Measurements from ENCODE around the gene LKAAEAR1. TPM values are rescaled to one million over a fixed set of nuclear protein-coding genes. Genes with fewer than 3 reads are reported as not detected.

LKAAEAR1 gene
- total RNA-seq, 1 donor from 2014 or later, result not detected

- no peak for ATAC-seq
- DNase-seq, result no peak
- intact Hi-C loops (cut with micrococcal nuclease), result no loop called here
These were observed 12.6 kb downstream of the LKAAEAR1 start for GRCh38 chr20:64071341-64072332.

- no peak for ATAC-seq
- intact Hi-C loops (cut with micrococcal nuclease), result no loop called here
- no peak for DNase-seq
These were observed 13.8 kb downstream of the LKAAEAR1 start for GRCh38 chr20:64070244-64070993.

DNA sequence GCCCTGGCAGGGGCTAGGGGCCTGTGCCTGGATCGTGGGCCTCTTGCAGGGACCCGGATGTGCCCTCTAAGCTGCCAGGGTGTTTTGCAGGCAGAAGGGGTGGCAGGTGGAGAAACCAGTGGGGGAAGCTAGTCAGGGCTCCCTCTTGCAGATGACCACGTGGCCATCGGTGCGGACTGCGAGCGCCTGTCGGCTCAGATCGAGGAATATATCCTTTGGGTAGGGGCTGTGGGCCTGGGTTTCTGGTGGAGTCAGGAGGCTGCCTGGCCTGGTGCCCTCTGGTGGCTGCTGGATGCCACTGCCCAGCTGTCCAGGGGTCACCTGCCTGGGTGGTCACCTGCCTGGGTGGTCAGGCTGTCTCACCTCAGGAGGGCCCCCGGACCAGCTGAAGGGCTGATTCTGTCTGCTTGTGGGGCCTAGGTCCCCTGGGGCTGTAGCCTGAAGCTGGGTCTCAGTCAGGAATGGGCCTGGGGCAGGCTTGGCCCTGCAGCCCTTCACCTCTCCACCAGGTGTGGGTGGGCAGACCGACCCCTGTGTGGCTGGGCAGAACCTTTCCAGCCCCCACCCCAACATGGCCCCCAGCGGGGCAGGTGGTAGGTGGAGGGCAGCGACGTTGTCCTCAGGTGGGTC is 14.5 kb downstream of the LKAAEAR1 start:
- peak; percentile 60 for DNase-seq
- intact Hi-C loops (cut with micrococcal nuclease), result no loop called here
- peak; percentile 14 for ATAC-seq

DNA sequence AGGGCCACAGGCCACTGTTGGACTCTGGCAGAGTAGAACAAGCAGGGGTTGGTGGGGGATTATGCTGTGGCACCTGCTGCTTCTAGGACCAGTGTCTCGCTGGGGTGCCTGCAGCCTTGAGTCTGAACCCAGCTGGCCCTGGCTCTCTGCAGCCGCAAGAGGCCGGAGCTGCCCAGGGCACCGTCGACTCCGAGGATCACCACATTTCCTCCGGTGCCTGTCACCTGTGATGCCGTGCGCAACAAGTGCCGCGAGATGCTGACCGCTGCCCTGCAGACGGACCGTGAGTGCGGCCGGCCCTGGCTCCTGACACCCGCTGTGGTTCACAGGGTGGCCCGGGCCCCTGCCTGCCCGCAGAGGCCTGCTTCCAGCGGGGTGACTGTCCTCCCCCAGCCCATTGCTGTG is 15.0 kb downstream of the LKAAEAR1 start:
- DNase-seq (no peak), ATAC-seq (no peak)
- intact Hi-C loops (cut with micrococcal nuclease), result no loop called here

GRCh38 chr20:64068386-64069208 is 15.6 kb downstream of the LKAAEAR1 start:
- intact Hi-C loops (cut with micrococcal nuclease), result no loop called here
- ATAC-seq (no peak), DNase-seq (no peak)

- intact Hi-C loops (cut with micrococcal nuclease), result no loop called here
These were observed 16.4 kb downstream of the LKAAEAR1 start for GRCh38 chr20:64067733-64068307.

GRCh38 chr20:64067005-64067632 is 17.1 kb downstream of the LKAAEAR1 start:
- intact Hi-C loops (cut with micrococcal nuclease), result no loop called here
- DNase-seq (no peak), ATAC-seq (no peak)

More at GRCh38 chr20:64067733-64068307, 16.4 kb downstream of the LKAAEAR1 start:
- ATAC-seq (no peak), DNase-seq (no peak)

DNA sequence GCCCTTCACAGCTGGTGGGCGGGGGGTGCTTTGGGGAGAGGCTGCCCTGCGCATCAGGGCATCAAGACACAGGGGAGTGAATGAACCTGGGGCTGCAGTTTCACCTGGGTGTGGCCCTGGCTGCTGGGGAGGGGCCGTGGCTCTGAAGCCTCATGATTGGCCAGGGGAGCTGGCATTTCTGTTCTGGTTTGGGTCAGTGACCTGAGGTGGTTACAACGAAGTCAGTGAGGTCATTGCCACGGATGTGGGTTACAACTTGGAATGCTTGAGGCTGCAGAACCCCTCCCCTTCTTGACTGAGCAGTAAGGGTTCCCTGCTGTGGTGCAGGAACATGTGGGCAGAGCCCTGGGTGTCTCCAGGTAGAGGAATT is 18.2 kb downstream of the LKAAEAR1 start:
- DNase-seq (no peak), ATAC-seq (no peak)
- intact Hi-C loops (cut with micrococcal nuclease), result no loop called here

GRCh38 chr20:64065062-64065973 is 18.9 kb downstream of the LKAAEAR1 start:
- DNase-seq (no peak), ATAC-seq (no peak)
- intact Hi-C loops (cut with micrococcal nuclease), result no loop called here

- intact Hi-C loops (cut with micrococcal nuclease), result no loop called here
- ATAC-seq, result no peak
These were observed 20.0 kb downstream of the LKAAEAR1 start for GRCh38 chr20:64064145-64064698.

GRCh38 chr20:64063389-64064144 is 20.6 kb downstream of the LKAAEAR1 start:
- peak; percentile 17 for ATAC-seq
- intact Hi-C loops (cut with micrococcal nuclease), result no loop called here
- peak; percentile 57 for DNase-seq

More at GRCh38 chr20:64064145-64064698, 20.0 kb downstream of the LKAAEAR1 start:
- DNase-seq, result no peak

DNA sequence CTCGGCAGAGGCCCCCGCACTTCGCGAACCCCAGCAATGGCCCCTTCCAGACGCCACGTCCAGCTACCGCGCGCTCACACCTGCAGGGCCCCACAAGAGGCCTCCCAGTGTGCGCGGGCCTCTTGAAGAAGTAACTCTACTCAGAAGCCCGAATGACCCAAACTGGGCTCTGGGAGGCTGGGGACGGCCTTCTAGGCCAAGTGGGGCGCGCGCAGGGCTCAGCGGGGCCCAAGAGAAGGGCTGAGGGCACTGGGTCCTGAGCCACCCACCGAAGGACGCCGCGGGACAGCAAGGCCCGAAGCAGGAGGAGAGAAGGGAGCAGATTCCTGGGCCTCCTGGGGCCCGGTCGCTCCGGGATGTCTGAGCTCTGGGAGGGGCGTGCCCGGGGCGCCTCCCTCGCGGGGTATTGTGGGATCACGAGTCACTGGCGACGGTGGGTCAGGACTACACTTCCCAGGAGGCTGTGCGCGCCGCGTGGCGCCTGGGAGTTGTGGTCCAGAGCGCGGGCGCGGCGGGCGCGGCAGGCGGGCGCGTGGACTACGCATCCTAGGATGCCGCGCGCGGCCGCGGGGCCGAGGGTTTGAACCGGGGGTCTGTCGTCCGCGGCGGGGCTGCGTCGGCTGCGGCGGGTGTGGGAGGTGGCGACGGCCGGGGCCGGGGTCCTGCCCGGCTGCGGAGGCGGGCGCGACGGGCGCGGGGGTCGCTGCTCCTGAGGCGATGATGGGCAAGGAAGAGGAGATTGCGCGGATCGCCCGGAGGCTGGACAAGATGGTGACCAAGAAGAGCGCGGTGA is 21.4 kb downstream of the LKAAEAR1 start, which contains the start of gene TCEA2:
Gene TCEA2 (plus strand): TSS at position 603 of the 793 bp plus-strand sequence. CDS start 115 bp downstream, at position 718.
- peak; percentile 95 for ATAC-seq
- intact Hi-C loops (cut with micrococcal nuclease), result no loop called here

DNA sequence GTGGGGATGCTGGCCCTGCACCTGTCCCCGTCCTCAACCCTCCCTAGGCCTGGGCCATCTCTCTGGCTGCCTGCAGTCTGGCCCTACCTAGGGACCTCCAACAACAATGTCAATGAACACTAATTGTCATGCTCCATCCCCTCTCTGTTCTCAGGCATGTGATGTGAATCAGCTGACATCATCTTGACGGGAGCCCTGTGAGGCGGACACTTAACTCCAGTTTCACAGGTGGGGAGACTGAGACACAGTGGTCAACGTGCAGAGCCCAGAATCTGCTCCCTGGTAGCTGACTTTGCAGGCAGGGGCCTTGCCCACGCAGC is 22.0 kb downstream of the LKAAEAR1 start:
- DNase-seq (no peak), ATAC-seq (no peak)
- intact Hi-C loops (cut with micrococcal nuclease), result no loop called here

More for the DNA sequence above, 21.4 kb downstream of the LKAAEAR1 start, which contains the start of gene TCEA2:
- peak; percentile 99 for DNase-seq

DNA sequence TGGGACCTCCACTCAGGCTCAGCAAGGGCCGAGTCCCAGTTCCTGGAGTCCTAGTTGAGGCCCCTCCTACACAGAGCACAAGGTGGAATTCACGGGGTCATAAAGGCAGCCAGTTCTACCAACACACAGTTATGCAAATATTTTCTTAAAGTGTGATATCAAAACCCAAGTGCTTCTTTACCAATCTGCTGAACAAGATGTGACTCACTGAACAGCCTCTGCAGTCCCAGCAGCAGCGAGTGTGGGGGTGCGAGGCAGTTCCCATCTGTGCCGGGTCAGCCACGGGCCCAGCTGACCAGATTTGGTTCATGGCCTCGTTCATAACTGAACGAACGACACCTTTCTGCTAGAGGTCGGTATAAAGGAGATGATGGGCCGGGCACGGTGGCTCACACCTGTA is 25.7 kb downstream of the LKAAEAR1 start:
- no peak for DNase-seq
- ATAC-seq, result no peak
- intact Hi-C loops (cut with micrococcal nuclease), result no loop called here

Data from left ventricle myocardium superior (tissue), 1 donor.